ENCODE results near the gene NRDC.

NRDC gene

DNA sequence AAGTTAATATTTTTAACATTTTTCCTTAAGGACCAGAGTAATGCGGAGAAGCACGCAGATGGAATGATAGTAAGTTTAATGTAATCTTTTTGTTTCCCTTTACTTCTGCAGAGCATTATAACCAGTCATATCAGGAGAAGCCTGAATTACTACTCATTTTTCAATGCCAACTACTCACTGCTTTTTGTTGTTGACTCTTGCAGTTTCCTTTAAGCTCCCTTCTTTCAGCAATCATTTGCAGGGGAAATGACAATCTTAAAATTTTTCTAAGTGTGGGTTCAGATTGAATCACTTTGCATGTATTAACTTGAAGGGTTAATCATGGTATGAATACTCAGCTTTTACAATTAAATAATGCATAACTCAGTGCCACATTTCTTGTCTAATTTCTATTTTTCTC, 122.2 kb downstream of the NRDC start:
- DNase-seq, result no peak

DNA sequence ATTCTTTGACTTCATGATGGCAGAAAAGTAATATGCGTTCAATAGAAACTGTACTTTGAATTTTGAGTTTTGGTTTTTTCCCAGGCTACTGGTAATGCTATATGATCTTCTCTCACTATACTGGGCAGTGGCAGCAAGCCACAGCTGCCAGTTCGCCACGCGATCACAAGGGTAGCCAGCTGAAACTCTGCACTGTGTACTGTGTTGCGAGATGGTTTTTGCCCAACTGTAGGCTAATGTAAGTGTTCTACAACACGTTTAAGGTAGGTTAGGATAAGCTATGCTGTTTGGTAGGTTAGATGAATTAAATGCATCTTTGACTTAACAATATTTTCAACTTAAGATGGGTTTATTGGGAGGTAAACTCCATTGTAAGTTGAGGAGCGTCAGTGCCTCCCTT, 123.1 kb downstream of the NRDC start:
- no peak for DNase-seq

DNA sequence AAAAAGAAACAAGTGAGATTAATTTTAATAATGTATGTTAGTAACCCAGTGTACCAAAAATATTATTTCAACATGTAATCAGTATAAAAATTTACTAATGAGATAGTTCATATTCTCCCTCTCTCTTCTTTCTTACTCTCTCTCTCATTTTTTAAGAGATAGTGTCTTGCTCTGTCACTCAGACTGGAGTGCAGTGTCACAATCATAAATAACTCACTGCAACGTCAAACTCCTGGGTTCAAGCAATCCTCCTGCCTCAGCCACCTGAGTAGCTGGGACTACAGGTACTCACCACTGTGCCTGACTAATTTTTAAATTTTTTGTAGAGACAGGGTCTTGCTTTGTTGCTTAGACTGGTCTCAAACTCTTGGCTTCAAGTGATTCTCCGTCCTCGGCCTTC, 123.9 kb downstream of the NRDC start:
- no peak for DNase-seq

DNA sequence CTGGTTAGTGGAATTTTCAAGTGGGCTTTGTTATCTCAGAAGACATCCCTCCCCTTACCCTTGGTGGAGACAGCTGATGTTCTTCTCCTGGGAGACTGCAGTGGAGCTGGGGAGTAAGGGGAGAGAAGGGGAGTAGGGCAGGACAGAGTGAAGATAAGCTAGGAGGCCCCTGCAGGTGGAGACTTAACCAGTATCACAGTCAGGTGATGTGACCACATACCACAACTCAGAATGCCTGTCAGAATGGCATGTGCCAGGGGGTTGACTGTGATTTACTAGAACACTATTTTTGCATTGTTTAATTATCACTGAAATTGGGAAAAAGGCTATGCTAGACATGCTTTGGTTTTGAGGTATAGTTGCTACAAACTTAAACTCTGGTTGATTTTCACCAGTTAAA, 124.6 kb downstream of the NRDC start:
- DNase-seq, result no peak

DNA sequence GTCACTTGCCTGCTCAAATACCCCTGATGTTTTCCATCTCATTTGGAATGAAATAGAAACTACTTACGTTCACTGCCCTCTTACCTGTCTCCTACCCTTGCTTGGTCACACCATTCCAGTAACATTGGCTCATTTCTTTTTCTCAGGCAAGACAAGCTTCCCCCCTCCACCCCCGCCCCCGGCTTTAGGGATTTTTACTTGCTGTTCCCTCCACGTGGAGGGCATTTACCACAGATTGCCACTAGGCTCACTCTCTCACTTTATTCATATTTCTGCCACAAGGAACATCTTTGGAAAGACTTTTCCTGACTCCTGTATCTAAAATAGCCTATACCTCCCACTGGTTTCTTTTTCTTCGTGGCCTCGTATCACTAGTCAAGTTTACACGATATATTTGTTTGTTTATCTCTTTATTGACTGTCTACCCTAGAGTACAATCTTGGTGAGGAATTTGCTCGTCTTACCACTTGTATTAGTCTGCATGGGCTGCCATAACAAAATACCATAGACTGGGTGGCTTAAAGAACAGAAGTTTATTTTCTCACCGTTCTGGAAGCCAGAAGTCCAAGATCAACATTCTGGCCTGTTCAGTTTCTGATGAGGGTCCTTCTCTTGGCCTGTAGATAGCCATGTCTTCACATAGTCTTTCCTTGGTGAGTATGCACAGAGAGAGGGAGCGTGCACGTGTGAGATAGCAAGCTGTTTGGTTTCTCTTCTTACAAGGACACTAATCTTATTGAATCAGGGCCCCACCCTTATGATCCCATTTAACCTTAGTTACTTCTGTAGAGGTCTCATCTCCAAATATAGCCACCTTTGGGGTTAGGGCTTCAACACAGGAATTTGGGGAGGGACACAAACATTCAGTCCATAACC, 126.2 kb downstream of the NRDC start:
- no peak for DNase-seq

DNA sequence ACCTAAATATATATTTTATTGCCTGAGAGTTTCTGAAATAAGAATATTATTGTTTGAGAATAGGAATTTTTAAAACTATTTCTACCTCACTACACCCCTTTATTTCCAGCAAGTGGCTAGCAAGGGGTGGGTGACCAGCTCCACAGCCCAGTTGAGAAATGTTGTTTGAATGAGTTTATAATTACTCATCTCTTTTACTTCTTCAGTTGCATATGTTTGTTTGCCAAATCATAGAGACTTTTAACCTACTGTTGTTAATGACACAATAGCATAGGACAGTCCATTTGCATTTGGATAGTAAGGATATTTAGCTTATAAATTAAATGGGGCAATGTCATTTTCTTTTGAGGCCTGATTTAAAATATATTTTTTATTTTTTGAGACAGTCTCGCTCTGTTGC, 127.8 kb downstream of the NRDC start:
- no peak for DNase-seq

DNA sequence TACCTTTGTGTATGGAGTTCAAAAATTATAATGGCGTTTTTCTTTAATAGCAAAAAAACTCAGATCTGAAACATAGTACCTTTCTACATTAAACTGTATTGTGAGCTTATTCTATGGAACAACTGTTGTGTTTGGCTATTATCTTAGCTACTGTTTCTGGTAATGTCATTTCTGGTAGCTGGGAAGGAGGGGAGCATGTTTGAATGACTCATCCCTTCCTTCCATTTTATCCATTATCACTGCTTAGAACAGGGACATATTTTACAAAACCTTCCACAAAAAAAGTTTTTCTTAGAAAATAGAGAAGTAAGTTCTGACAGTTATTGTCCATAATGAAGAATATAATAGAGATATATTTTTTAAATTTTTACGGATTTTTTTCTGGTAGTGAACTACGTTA, 128.3 kb downstream of the NRDC start:
- DNase-seq, result no peak

DNA sequence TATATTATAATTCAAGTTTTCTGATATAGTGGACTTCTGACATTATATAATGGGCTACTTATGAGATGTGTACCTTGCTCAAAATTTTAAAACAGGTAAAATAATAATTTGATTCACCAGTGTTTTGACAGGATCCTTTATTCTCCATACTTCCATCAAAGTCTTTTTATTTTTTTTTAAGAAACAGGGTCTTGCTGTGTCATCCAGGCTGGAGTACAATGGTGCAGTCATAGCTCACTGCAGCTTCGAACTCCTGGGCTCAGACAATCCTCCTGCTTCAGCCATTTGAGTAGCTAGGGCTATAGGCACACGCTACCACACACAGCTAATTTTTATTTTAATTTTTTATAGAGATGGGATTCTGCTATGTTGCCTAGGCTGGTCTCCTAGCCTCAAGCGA, 129.4 kb downstream of the NRDC start:
- no peak for DNase-seq

DNA sequence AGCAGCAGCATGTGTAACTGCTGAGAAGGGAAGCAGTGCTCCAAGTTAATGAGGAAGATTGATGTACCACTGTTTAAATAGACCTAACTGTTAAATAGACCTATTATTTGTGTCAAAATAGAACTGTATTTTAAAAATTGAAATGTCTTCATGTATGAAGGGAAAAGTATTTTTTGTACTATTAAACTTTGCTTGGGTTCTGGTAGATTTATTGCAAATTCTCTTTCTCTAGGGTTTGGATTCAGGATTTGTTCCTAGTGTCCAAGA, 133.3 kb downstream of the NRDC start:
- no peak for DNase-seq

DNA sequence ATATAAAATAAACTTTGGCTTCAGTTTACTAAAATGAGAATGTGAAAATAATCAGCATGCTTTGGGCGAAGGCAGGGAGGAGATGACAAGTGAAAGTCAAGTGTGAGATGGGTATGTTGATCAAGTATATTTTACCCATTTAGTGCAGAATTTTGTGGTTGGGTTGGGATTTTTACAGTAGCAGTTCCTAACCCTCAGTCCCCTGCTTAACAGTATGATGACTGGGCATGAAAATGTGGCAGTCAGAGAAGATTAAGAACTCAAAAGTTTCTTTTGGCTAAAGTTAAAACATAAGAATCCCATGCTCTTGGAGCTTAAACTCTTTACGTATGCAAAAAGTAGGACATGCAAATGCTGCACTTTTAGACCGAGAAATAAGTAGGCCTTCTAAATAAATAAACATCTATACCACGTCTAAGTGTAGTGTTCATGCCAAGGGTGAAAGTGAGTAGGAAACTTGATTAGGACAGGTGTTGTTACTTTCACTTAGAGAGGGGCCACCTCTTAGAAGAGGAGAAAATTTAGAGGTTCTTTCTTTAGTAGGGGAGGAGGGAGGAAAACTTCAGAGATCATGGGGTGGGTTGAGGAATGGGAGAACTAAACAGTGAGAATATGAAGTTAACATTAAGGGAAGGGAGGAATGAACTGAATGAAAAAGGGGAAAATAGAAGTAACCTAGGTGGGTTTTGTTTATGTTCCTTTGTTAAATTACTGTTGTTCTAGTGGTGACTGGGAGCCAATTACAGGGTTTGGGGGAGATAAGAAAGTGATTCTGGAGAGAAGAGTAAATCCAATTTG, 133.8 kb downstream of the NRDC start:
- no peak for DNase-seq

DNA sequence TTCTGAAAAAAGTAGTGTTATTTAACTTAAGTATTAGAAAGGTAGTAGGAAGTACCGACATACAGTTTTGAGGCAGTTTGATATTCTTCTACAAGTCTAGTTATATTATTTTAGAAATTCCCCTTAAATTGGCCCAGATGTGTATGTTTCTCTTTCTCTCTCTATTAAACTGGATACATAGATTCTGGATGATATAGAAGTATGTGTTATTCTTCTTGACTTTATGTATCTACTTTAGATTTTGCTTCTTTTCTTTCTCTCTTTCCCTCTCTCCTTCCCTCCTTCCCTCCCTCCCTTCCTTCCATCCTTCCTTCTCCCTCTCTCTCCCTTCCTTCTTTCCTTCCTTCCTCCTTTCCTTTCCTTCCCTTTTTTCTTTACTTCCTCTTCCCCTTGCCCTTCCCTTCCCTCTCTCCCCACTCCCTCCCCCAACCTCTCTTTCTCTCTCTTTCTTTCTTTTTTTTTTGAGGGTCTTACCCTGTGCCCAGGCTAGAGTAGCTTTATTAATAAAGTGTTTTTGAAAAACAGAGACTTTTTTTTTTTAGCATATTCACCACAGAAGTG, 137.3 kb downstream of the NRDC start:
- no peak for DNase-seq

DNA sequence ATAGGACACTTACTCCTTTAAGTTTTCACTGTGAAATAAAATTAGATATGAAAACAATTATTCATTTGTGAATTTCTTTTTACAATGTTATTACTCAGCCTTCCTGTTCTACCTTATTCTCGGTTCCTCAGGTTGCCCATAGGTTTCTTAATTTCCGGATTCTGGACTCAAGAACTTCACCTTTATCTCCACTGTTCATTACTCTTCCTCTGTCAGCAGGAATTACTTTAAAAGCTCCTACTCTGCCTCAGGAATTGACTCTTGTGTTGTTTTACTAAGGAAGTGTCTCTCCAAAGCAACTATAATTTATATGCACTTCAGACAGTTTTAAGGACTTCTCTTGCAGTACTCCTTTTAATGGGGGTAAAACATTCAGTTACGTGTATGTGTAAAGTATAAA, 137.9 kb downstream of the NRDC start:
- DNase-seq, result no peak
